IMR-90 (cell line): Measurements from ENCODE around the gene C1QTNF8. TPM values are rescaled to one million over a fixed set of nuclear protein-coding genes. Genes with fewer than 3 reads are reported as not detected.

ENCODE experiments used
- ATAC-seq: fragments of 200-7000 bp; cut with Tn5 transposase; 2 replicates; pipeline ENCODE4 v1.9.1; 2020; ENCODE audit warnings: low read depth, mild to moderate bottlenecking, moderate library complexity
- BruUV-seq: library from RNA; stranded (reverse); fragments of 400-500 nt; replicated peaks from 2 replicates; lab custom pipeline; 2021; lab: Mats Ljungman, UMichigan
- CTCF ChIA-PET: fragments of 300-600 bp; formaldehyde crosslinking; extraction: SDS; loops from one replicate; lab custom pipeline; 2021; ENCODE audit warnings: antibody characterized with exemption; lab: Yijun Ruan, JAX
- POLR2A ChIA-PET: fragments of 300-600 bp; sonication (Branson Sonifier 250); formaldehyde crosslinking; loops from one replicate; lab custom pipeline; 2022; ENCODE audit warnings: antibody characterized with exemption; ENCODE audit not compliant: unreplicated experiment; lab: Charles Lee
- DNase-seq: peaks from one replicate; pipeline ENCODE4 v3.0.0; 2013
- H2AFZ ChIP-seq: replicated peaks from 2 replicates; pipeline ENCODE3; 2013; ENCODE audit warnings: low read length, mild to moderate bottlenecking; ENCODE audit not compliant: poor library complexity
- H2AK5ac ChIP-seq: 2 replicates; pipeline ENCODE4 v1.6.1; 2013; ENCODE audit warnings: low read depth, low read length, inconsistent platforms
- H2AK9ac ChIP-seq: replicated peaks from 2 replicates; pipeline ENCODE3; 2013; ENCODE audit warnings: mild to moderate bottlenecking, low read depth, low read length, moderate library complexity; ENCODE audit not compliant: poor library complexity
- H2BK120ac ChIP-seq: 2 replicates; pipeline ENCODE4 v1.6.1; 2013; ENCODE audit warnings: low read depth, low read length, inconsistent platforms
- H2BK15ac ChIP-seq: 3 replicates; pipeline ENCODE4 v1.6.1; 2013; ENCODE audit warnings: low read depth, low read length, inconsistent platforms
- H2BK20ac ChIP-seq: 2 replicates; pipeline ENCODE4 v1.6.1; 2013; ENCODE audit warnings: low read depth, mild to moderate bottlenecking, inconsistent platforms, low read length, moderate library complexity
- H2BK5ac ChIP-seq: 2 replicates; pipeline ENCODE4 v1.6.1; 2013; ENCODE audit warnings: mild to moderate bottlenecking, low read depth, low read length, inconsistent platforms; ENCODE audit not compliant: poor library complexity, severe bottlenecking
- H3K14ac ChIP-seq: replicated peaks from 2 replicates; pipeline ENCODE4 v1.6.1; 2013; ENCODE audit warnings: low read depth, low read length, inconsistent platforms
- H3K18ac ChIP-seq: 2 replicates; pipeline ENCODE4 v1.6.1; 2013; ENCODE audit warnings: low read depth, low read length, control low read depth
- H3K23ac ChIP-seq: 2 replicates; pipeline ENCODE4 v1.6.1; 2013; ENCODE audit warnings: low read depth, low read length, inconsistent platforms
- H3K27ac ChIP-seq: 2 replicates; pipeline ENCODE4 v1.5.1; 2013; ENCODE audit warnings: mild to moderate bottlenecking, control low read depth, low read length; ENCODE audit not compliant: insufficient read depth
- H3K27me3 ChIP-seq: 2 replicates; pipeline ENCODE4 v1.6.1; 2013; ENCODE audit warnings: low read length; ENCODE audit not compliant: control insufficient read depth, insufficient read depth
- H3K36me3 ChIP-seq: 2 replicates; pipeline ENCODE4 v1.6.1; 2013; ENCODE audit warnings: low read length, mixed read lengths; ENCODE audit not compliant: control insufficient read depth, insufficient read depth
- H3K4ac ChIP-seq: 2 replicates; pipeline ENCODE4 v1.6.1; 2013; ENCODE audit warnings: low read depth, low read length, inconsistent platforms
- H3K4me1 ChIP-seq: 2 replicates; pipeline ENCODE4 v1.6.1; 2013; ENCODE audit warnings: low read length, mixed read lengths; ENCODE audit not compliant: control insufficient read depth, insufficient read depth
- H3K4me2 ChIP-seq: 2 replicates; pipeline ENCODE4 v1.6.1; 2013; ENCODE audit warnings: low read depth, mild to moderate bottlenecking, control low read depth, low read length, moderate library complexity
- H3K4me3 ChIP-seq: 2 replicates; pipeline ENCODE4 v1.5.1; 2013; ENCODE audit warnings: low read depth, mild to moderate bottlenecking, control low read depth, low read length, moderate library complexity; ENCODE audit not compliant: insufficient read depth
- H3K56ac ChIP-seq: 2 replicates; pipeline ENCODE4 v1.6.1; 2013; ENCODE audit warnings: low read length, inconsistent platforms; ENCODE audit not compliant: insufficient read depth; ENCODE audit errors: extremely low read depth
- H3K79me1 ChIP-seq, 2 experiments: 2 replicates each; pipeline ENCODE4 v1.6.1; 2013; ENCODE audit warnings: low read length in 2 of 2, inconsistent platforms in 1 of 2, low read depth in 1 of 2
- H3K9ac ChIP-seq: 2 replicates; pipeline ENCODE4 v1.6.1; 2013; ENCODE audit warnings: low read depth, low read length, control low read depth
- H3K9me1 ChIP-seq: 2 replicates; pipeline ENCODE4 v1.6.1; 2013; ENCODE audit warnings: low read length, inconsistent platforms; ENCODE audit not compliant: insufficient read depth
- H3K9me3 ChIP-seq: 2 replicates; pipeline ENCODE4 v1.6.1; 2013; ENCODE audit warnings: low read length; ENCODE audit not compliant: control insufficient read depth, insufficient read depth
- H4K20me1 ChIP-seq: 2 replicates; pipeline ENCODE4 v1.6.1; 2013; ENCODE audit warnings: low read length, inconsistent platforms; ENCODE audit not compliant: insufficient read depth
- H4K5ac ChIP-seq: 2 replicates; pipeline ENCODE4 v1.6.1; 2013; ENCODE audit warnings: mild to moderate bottlenecking, low read depth, low read length, control low read depth
- H4K8ac ChIP-seq, 2 experiments: 2 replicates each; pipeline ENCODE4 v1.6.1; 2013; ENCODE audit warnings: low read depth in 2 of 2, low read length in 2 of 2, control low read depth in 1 of 2, inconsistent platforms in 1 of 2
- H4K91ac ChIP-seq: 2 replicates; pipeline ENCODE4 v1.6.1; 2013; ENCODE audit warnings: low read depth, low read length, inconsistent platforms; ENCODE audit not compliant: insufficient read depth
- BHLHE40 ChIP-seq: fragments of 150-350 bp; IDR thresholded peaks from 2 replicates; pipeline ENCODE4 v1.6.1; 2016; ENCODE audit warnings: mild to moderate bottlenecking, low read depth, low read length
- CEBPB ChIP-seq: IDR thresholded peaks from 2 replicates; pipeline ENCODE4 v1.6.1; 2012; ENCODE audit warnings: low read depth, low read length, improper control_type of control experiment
- CHD1 ChIP-seq: IDR thresholded peaks from 2 replicates; pipeline ENCODE4 v1.6.1; 2012; ENCODE audit warnings: low read depth, low read length, improper control_type of control experiment
- CTCF ChIP-seq: conservative IDR thresholded peaks from 2 replicates; pipeline ENCODE4 v1.5.1; 2012; ENCODE audit warnings: mild to moderate bottlenecking, low read depth, low read length, improper control_type of control experiment
- ELK1 ChIP-seq: fragments of 150-350 bp; IDR thresholded peaks from 2 replicates; pipeline ENCODE4 v1.6.1; 2016; ENCODE audit warnings: low read depth, mild to moderate bottlenecking, low read length, moderate library complexity, borderline replicate concordance
- FOS ChIP-seq: fragments of 150-350 bp; IDR thresholded peaks from 2 replicates; pipeline ENCODE4 v1.6.1; 2016; ENCODE audit warnings: low read depth, low read length
- MAFK ChIP-seq: IDR thresholded peaks from 2 replicates; pipeline ENCODE4 v1.6.1; 2012; ENCODE audit warnings: low read depth, low read length, improper control_type of control experiment
- MAZ ChIP-seq: IDR thresholded peaks from 2 replicates; pipeline ENCODE4 v1.6.1; 2012; ENCODE audit warnings: low read depth, mild to moderate bottlenecking, low read length, improper control_type of control experiment, moderate library complexity, borderline replicate concordance
- MXI1 ChIP-seq: IDR thresholded peaks from 2 replicates; pipeline ENCODE4 v1.6.1; 2012; ENCODE audit warnings: low read depth, mild to moderate bottlenecking, low read length, moderate library complexity, borderline replicate concordance
- NFE2L2 ChIP-seq: fragments of 150-350 bp; IDR thresholded peaks from 2 replicates; pipeline ENCODE4 v1.6.1; 2016; ENCODE audit warnings: low read depth, mild to moderate bottlenecking, low read length
- POLR2A ChIP-seq: IDR thresholded peaks from 2 replicates; pipeline ENCODE4 v1.6.1; 2012; ENCODE audit warnings: mild to moderate bottlenecking, low read depth, low read length
- RAD21 ChIP-seq: IDR thresholded peaks from 2 replicates; pipeline ENCODE4 v1.6.1; 2012; ENCODE audit warnings: low read length, improper control_type of control experiment
- RCOR1 ChIP-seq: IDR thresholded peaks from 2 replicates; pipeline ENCODE4 v1.6.1; 2012; ENCODE audit warnings: mild to moderate bottlenecking, low read length, improper control_type of control experiment; ENCODE audit not compliant: insufficient replicate concordance
- RFX5 ChIP-seq: IDR thresholded peaks from 2 replicates; pipeline ENCODE4 v1.8.0; 2012; ENCODE audit warnings: low read depth, mild to moderate bottlenecking, low read length, moderate library complexity
- SMC3 ChIP-seq: fragments of 150-350 bp; IDR thresholded peaks from 2 replicates; pipeline ENCODE4 v1.6.1; 2016; ENCODE audit warnings: low read depth, mild to moderate bottlenecking, antibody characterized with exemption, low read length, moderate library complexity
- USF2 ChIP-seq: fragments of 150-350 bp; IDR thresholded peaks from 2 replicates; pipeline ENCODE4 v1.6.1; 2017; ENCODE audit warnings: mild to moderate bottlenecking, antibody characterized with exemption, low read length, low read depth
- WGBS, 2 experiments: methylation state at CpG; one replicate each; pipeline versions ENCODE4 v1.1.5 to v1.1.7; 2013; ENCODE audit warnings: missing lambda C conversion rate in 2 of 2; ENCODE audit not compliant: insufficient read length in 1 of 2; ENCODE audit errors: extremely low coverage in 2 of 2; 5-methylcytosine and 5-hydroxymethylcytosine counted together
- dilution Hi-C: fragments of 300-500 bp; cut with HindIII; formaldehyde crosslinking; loops from one replicate; pipeline ENCODE4 v1.14.3; 2018; ENCODE audit warnings: low sequenced_read_pairs; ENCODE audit not compliant: unreplicated experiment
- in situ Hi-C: fragments of 300-500 bp; cut with MboI; formaldehyde crosslinking; loops from 3 replicates; pipeline ENCODE4 v1.14.3; 2019; ENCODE audit warnings: low sequenced_read_pairs, inconsistent platforms, mixed read lengths
- intact Hi-C: fragments of 100-400 bp; cut with micrococcal nuclease; formaldehyde crosslinking; loops from 2 replicates; pipeline ENCODE4 v1.10.0; 2022
- polyA plus RNA-seq, 3 experiments: library from polyadenylated mRNA; depleted of rRNA; stranded (reverse); fragments of >200 nt; gene quantifications; 2 replicates each; pipeline ENCODE4 v1.2.3, GENCODE V29; 2012; ENCODE audit warnings: low replicate concordance in 1 of 3
- total RNA-seq: library from RNA; depleted of rRNA; stranded (reverse); fragments of >200 nt; gene quantifications from 2 replicates; pipeline ENCODE4 v1.2.3, GENCODE V29; 2012

C1QTNF8 gene
- total and polyA plus RNA-seq, 2 of the 4 experiments (the other 2 are of a cell fraction): not detected

GRCh38 chr16:1082952-1083675, 12.9 kb downstream of the C1QTNF8 start:
- 50% methylated on average over 2 of the region's 34 CpGs; no CpG with 5 or more reads in 1 of the 2 experiments for WGBS, 2 experiments
- Histone ChIP-seq H4K8ac (no peak overlapping the region), H3K14ac (no peak overlapping the region), H2BK5ac (no peak overlapping the region), H3K4me2 (no peak overlapping the region), H3K18ac (no peak overlapping the region), H3K4ac (no peak overlapping the region), H2BK15ac (no peak overlapping the region), H3K9ac (no peak overlapping the region), H2BK20ac (no peak overlapping the region), H3K27ac (no peak overlapping the region), H4K5ac (no peak overlapping the region), H3K56ac (no peak overlapping the region), H3K9me1 (no peaks in the 10 kb centered on the region), H3K23ac (no peak overlapping the region), H3K36me3 (no peaks in the 10 kb centered on the region), H2AFZ (no peak overlapping the region), H3K4me1 (no peaks in the 10 kb centered on the region), H4K91ac (no peak overlapping the region), H3K79me1 (no peaks in the 10 kb centered on the region), H3K27me3 (peaks cover 30% of the 10 kb centered on the region), H2AK5ac (no peak overlapping the region), H4K20me1 (no peaks in the 10 kb centered on the region), H3K9me3 (peaks cover 21% of the 10 kb centered on the region), H3K4me3 (no peak overlapping the region), H2AK9ac (no peak overlapping the region), H2BK120ac (no peak overlapping the region)
- no peak for DNase-seq
- POLR2A ChIA-PET: no interaction called here
- no peak for ATAC-seq
- TF ChIP-seq MAFK (no peak), MXI1 (no peak), CHD1 (no peak), USF2 (no peak), RCOR1 (no peak), NFE2L2 (no peak), RFX5 (no peak), RAD21 (no peak), POLR2A (no peak), SMC3 (no peak), CTCF (no peak), ELK1 (no peak), FOS (no peak), MAZ (no peak), BHLHE40 (no peak), CEBPB (no peak)
- in situ Hi-C loops (no loop called here), intact Hi-C loops (no loop called here), dilution Hi-C loops (no loop called here)
- CTCF ChIA-PET: no interaction called here
- no TSS peak for BruUV-seq
